Activated CD8-positive, alpha-beta memory T cell treated with anti-CD3 and anti-CD28 coated beads, Interleukin-2, amount 50 U/mL, for 1 hour (primary cell): ENCODE results near the gene ZFHX2.
A peak's percentile ranks its signal among the peaks of the same experiment; 100 is the strongest.

Source experiments
- DNase-seq: peaks from one replicate; pipeline ENCODE4 v3.0.0-alpha.2; 2020; ENCODE audit errors: extremely low read depth

ZFHX2 gene

GRCh38 chr14:23572836-23573235, 21.3 kb upstream of the ZFHX2 start:
- DNase-seq = no peak

GRCh38 chr14:23572524-23572828, 20.9 kb upstream of the ZFHX2 start:
- no peak for DNase-seq

GRCh38 chr14:23571701-23572523, 20.3 kb upstream of the ZFHX2 start:
- DNase-seq = no peak

- no peak for DNase-seq
Measured at GRCh38 chr14:23570806-23571483, 19.4 kb upstream of the ZFHX2 start.

- DNase-seq = no peak
Measured at GRCh38 chr14:23569443-23570151, 18.0 kb upstream of the ZFHX2 start.

GRCh38 chr14:23568600-23569331, 17.2 kb upstream of the ZFHX2 start:
- DNase-seq = no peak

- DNase-seq = no peak
Measured at GRCh38 chr14:23568021-23568599, 16.5 kb upstream of the ZFHX2 start.

- peak; percentile 65 for DNase-seq
Measured at GRCh38 chr14:23567186-23568020, 15.8 kb upstream of the ZFHX2 start, which contains the start of gene AP1G2. TSS of gene AP1G2 (minus strand) at chr14:23567791. CDS start at chr14:23567314, 477 bp downstream.

GRCh38 chr14:23566778-23567185, 15.2 kb upstream of the ZFHX2 start:
- DNase-seq = no peak

GRCh38 chr14:23566112-23566777, 14.7 kb upstream of the ZFHX2 start:
- DNase-seq = no peak

- no peak for DNase-seq
Measured at GRCh38 chr14:23565626-23566025, 14.1 kb upstream of the ZFHX2 start.

GRCh38 chr14:23564876-23565275, 13.3 kb upstream of the ZFHX2 start:
- DNase-seq = no peak

- no peak for DNase-seq
Measured at GRCh38 chr14:23564181-23564812, 12.7 kb upstream of the ZFHX2 start.

GRCh38 chr14:23563473-23564180, 12.1 kb upstream of the ZFHX2 start:
- no peak for DNase-seq

- no peak for DNase-seq
Measured at GRCh38 chr14:23562822-23563472, 11.4 kb upstream of the ZFHX2 start.

- no peak for DNase-seq
Measured at GRCh38 chr14:23561873-23562821, 10.6 kb upstream of the ZFHX2 start.

- DNase-seq = no peak
Measured at GRCh38 chr14:23561259-23561658, 9.7 kb upstream of the ZFHX2 start.
